HepG2 (cell line): ENCODE measurements around the gene RBCK1. TPM values are rescaled to one million over a fixed set of nuclear protein-coding genes. Genes with fewer than 3 reads are reported as not detected.

ENCODE experiments used
- IRF9 ChIP-seq: sonication (generic); formaldehyde crosslinking; IDR thresholded peaks from 2 replicates; pipeline ENCODE4 v1.8.0; 2022; ENCODE audit warnings: missing genetic modification reagents, mild to moderate bottlenecking, borderline replicate concordance
- NFE2 ChIP-seq: sonication (generic); formaldehyde crosslinking; IDR thresholded peaks from 2 replicates; pipeline ENCODE4 v1.4.0; 2020; ENCODE audit warnings: missing genetic modification reagents
- RFX5 ChIP-seq: IDR thresholded peaks from 2 replicates; pipeline ENCODE4 v1.6.1; 2011; ENCODE audit warnings: low read depth, low read length, improper control_type of control experiment
- RNF2 ChIP-seq: fragments of 450-650 bp; conservative IDR thresholded peaks from 2 replicates; pipeline ENCODE4 v1.6.1; 2016; ENCODE audit warnings: low read depth
- SRY ChIP-seq: sonication (generic); formaldehyde crosslinking; IDR thresholded peaks from 2 replicates; pipeline ENCODE4 v1.8.0; 2022; ENCODE audit warnings: mild to moderate bottlenecking, missing genetic modification reagents
- ZBTB3 ChIP-seq: sonication (generic); formaldehyde crosslinking; IDR thresholded peaks from 2 replicates; pipeline ENCODE4 v1.4.0; 2020; ENCODE audit warnings: low read depth, mild to moderate bottlenecking, moderate library complexity, missing genetic modification reagents, borderline replicate concordance
- ZBTB4 ChIP-seq: sonication (generic); formaldehyde crosslinking; IDR thresholded peaks from 2 replicates; pipeline ENCODE4 v1.4.0; 2020; ENCODE audit warnings: missing genetic modification reagents, mild to moderate bottlenecking, borderline replicate concordance
- ZFP41 ChIP-seq: sonication (generic); formaldehyde crosslinking; IDR thresholded peaks from 2 replicates; pipeline ENCODE4 v1.4.0; 2020; ENCODE audit warnings: mild to moderate bottlenecking, missing genetic modification reagents, borderline replicate concordance
- ZFX ChIP-seq: sonication (generic); formaldehyde crosslinking; IDR thresholded peaks from 2 replicates; pipeline ENCODE4 v1.4.0; 2020; ENCODE audit warnings: mild to moderate bottlenecking, low read depth, missing genetic modification reagents, moderate library complexity
- ZNF34 ChIP-seq: sonication (generic); formaldehyde crosslinking; IDR thresholded peaks from 2 replicates; pipeline ENCODE4 v1.4.0; 2020; ENCODE audit warnings: mild to moderate bottlenecking, missing genetic modification reagents, borderline replicate concordance
- ZNF512 ChIP-seq: sonication (generic); formaldehyde crosslinking; IDR thresholded peaks from 2 replicates; pipeline ENCODE4 v1.4.0; 2020; ENCODE audit warnings: mild to moderate bottlenecking, missing genetic modification reagents
- ZNF530 ChIP-seq: sonication (generic); formaldehyde crosslinking; IDR thresholded peaks from 2 replicates; pipeline ENCODE4 v1.5.0; 2020; ENCODE audit warnings: low read depth, mild to moderate bottlenecking, missing genetic modification reagents
- ZNF550 ChIP-seq: sonication (generic); formaldehyde crosslinking; IDR thresholded peaks from 2 replicates; pipeline ENCODE4 v1.4.0; 2020; ENCODE audit warnings: mild to moderate bottlenecking, missing genetic modification reagents, borderline replicate concordance
- ZNF597 ChIP-seq: sonication (generic); formaldehyde crosslinking; IDR thresholded peaks from 2 replicates; pipeline ENCODE4 v1.5.0; 2020; ENCODE audit warnings: missing genetic modification reagents
- ZNF607 ChIP-seq: sonication (generic); formaldehyde crosslinking; IDR thresholded peaks from 2 replicates; pipeline ENCODE4 v1.5.1; 2020; ENCODE audit warnings: missing genetic modification reagents, mild to moderate bottlenecking, borderline replicate concordance
- ZNF709 ChIP-seq: sonication (generic); formaldehyde crosslinking; IDR thresholded peaks from 2 replicates; pipeline ENCODE4 v1.5.0; 2020; ENCODE audit warnings: mild to moderate bottlenecking, missing genetic modification reagents
- ZNF724P ChIP-seq: sonication (generic); formaldehyde crosslinking; IDR thresholded peaks from 2 replicates; pipeline ENCODE4 v1.8.0; 2022; ENCODE audit warnings: missing genetic modification reagents, borderline replicate concordance
- ZNF883 ChIP-seq: sonication (generic); formaldehyde crosslinking; IDR thresholded peaks from 2 replicates; pipeline ENCODE4 v1.5.1; 2020; ENCODE audit warnings: mild to moderate bottlenecking, missing genetic modification reagents; ENCODE audit errors: not compliant biosample characterization
- polyA plus RNA-seq, 8 experiments: library from polyadenylated mRNA; depleted of rRNA in 3 of 8; stranded (reverse) in 7 of 8; unstranded in 1 of 8; fragments of >200 nt; fragmentation: Illumina TruSeq in 4 of 8; extraction: Trizol in 4 of 8; gene quantifications; 2 replicates each; pipeline versions ENCODE4 v1.2.1 to v1.2.3, GENCODE V29; 2011 to 2016; ENCODE audit warnings: low read depth in 4 of 8, missing spikeins in 1 of 8, mixed read lengths in 1 of 8; ENCODE audit not compliant: insufficient read depth in 1 of 8
- total RNA-seq, 5 experiments: library from RNA; depleted of rRNA; stranded (reverse); fragments of >200 nt; fragmentation: Illumina TruSeq; extraction: Trizol; gene quantifications; 2 replicates each; pipeline ENCODE4 v1.2.3, GENCODE V29; 2016; ENCODE audit warnings: low read depth in 1 of 5
- TF ChIP-seq, protein P1 (sequence below): sonication (generic); formaldehyde crosslinking; IDR thresholded peaks from 2 replicates; pipeline ENCODE4 v1.5.0; 2020; ENCODE audit warnings: mild to moderate bottlenecking, missing genetic modification reagents

The RBCK1 gene
- total and polyA plus RNA-seq, 2 of the 13 experiments (the other 11 are each of a cell fraction or from before 2014, with no cell fraction given): 149 to 215 TPM

GRCh38 chr20:415820-416322, 7.8 kb downstream of the RBCK1 start (continued):
- TF ChIP-seq IRF9 (CRISPR knock-in tag): no peak
- TF ChIP-seq ZFP41 (CRISPR knock-in tag): no peak
- TF ChIP-seq ZFX (CRISPR knock-in tag): peak; percentile 20; the same call in 1 of the 2 replicates
- peak; percentile 84; the same call in 1 of the 2 replicates for TF ChIP-seq ZBTB4 (CRISPR knock-in tag)
- TF ChIP-seq ZNF607 (CRISPR knock-in tag): no peak
- no peak for TF ChIP-seq NFE2 (CRISPR knock-in tag)
- no peak for TF ChIP-seq ZNF709 (CRISPR knock-in tag)
- no peak for TF ChIP-seq RFX5
- TF ChIP-seq SRY (CRISPR knock-in tag): no peak
- no peak for TF ChIP-seq ZNF550 (CRISPR knock-in tag)
- TF ChIP-seq ZNF883: no peak
- TF ChIP-seq ZNF597 (CRISPR knock-in tag): no peak
- TF ChIP-seq RNF2: no peak
- TF ChIP-seq, protein P1, sequence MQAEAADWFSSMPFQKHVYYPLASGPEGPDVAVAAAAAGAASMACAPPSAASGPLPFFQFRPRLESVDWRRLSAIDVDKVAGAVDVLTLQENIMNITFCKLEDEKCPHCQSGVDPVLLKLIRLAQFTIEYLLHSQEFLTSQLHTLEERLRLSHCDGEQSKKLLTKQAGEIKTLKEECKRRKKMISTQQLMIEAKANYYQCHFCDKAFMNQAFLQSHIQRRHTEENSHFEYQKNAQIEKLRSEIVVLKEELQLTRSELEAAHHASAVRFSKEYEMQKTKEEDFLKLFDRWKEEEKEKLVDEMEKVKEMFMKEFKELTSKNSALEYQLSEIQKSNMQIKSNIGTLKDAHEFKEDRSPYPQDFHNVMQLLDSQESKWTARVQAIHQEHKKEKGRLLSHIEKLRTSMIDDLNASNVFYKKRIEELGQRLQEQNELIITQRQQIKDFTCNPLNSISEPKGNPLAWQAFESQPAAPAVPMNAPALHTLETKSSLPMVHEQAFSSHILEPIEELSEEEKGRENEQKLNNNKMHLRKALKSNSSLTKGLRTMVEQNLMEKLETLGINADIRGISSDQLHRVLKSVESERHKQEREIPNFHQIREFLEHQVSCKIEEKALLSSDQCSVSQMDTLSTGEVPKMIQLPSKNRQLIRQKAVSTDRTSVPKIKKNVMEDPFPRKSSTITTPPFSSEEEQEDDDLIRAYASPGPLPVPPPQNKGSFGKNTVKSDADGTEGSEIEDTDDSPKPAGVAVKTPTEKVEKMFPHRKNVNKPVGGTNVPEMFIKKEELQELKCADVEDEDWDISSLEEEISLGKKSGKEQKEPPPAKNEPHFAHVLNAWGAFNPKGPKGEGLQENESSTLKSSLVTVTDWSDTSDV (CRISPR knock-in tag): no peak
- TF ChIP-seq ZNF34 (CRISPR knock-in tag): no peak
- TF ChIP-seq ZBTB3 (CRISPR knock-in tag): no peak
- no peak for TF ChIP-seq ZNF530
- no peak for TF ChIP-seq ZNF724P
- TF ChIP-seq ZNF512 (CRISPR knock-in tag): no peak
